Measurements from ENCODE around the gene PPP2R2C.

DNA sequence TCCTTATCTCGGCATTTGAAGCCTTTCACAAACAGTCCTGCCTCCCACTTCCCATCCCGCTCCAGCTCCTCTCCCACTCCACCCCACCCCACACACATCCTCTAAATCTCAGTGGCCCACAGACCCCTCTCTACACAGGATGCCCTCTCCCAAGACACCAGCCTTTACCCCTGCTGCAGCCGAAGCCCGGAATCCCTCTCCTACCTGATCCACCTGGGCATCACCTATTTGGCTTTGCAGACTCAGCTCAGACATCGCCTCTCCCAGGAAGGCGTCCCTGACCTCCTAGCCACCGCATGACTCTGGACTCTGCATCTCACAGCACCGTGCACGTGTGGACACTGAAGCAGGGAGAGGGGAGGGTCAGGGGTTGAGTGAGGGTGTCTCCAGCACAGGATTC is 11.5 kb downstream of the PPP2R2C start:
- no peak for TF ChIP-seq POLR2AphosphoS5 (IDR thresholded peaks at IDR 0.05; ENCODE audit: low read depth, low read length)
- TF ChIP-seq POLR2A (IDR thresholded peaks at IDR 0.05; ENCODE audit: low read depth, low read length), result no peak
- TF ChIP-seq TAF1 (IDR thresholded peaks at IDR 0.05; ENCODE audit: low read depth, low read length), result no peak
- no peak for TF ChIP-seq SPI1 (IDR thresholded peaks at IDR 0.05; ENCODE audit: low read depth, low read length)
